HEK293T (cell line): ENCODE data around the gene SYT7.

Source experiments
- ARNT ChIP-seq: fragments of 450-650 bp; IDR thresholded peaks from 2 replicates; pipeline ENCODE4 v1.6.1; 2017; ENCODE audit warnings: mild to moderate bottlenecking
- BHLHE40 ChIP-seq: fragments of 450-650 bp; IDR thresholded peaks from 2 replicates; pipeline ENCODE4 v1.6.1; 2016; ENCODE audit warnings: mild to moderate bottlenecking, moderate library complexity, borderline replicate concordance
- CTBP1 ChIP-seq: fragments of 450-650 bp; IDR thresholded peaks from 2 replicates; pipeline ENCODE4 v1.6.1; 2016; ENCODE audit warnings: borderline replicate concordance
- FOXA1 ChIP-seq: fragments of 450-650 bp; IDR thresholded peaks from 2 replicates; pipeline ENCODE4 v1.6.1; 2016; ENCODE audit warnings: mild to moderate bottlenecking
- FOXM1 ChIP-seq: fragments of 450-650 bp; IDR thresholded peaks from 2 replicates; pipeline ENCODE4 v1.6.1; 2017; ENCODE audit warnings: mild to moderate bottlenecking, borderline replicate concordance
- HDGF ChIP-seq: fragments of 450-650 bp; IDR thresholded peaks from 2 replicates; pipeline ENCODE4 v1.6.1; 2017; ENCODE audit warnings: antibody characterized with exemption, borderline replicate concordance
- L3MBTL2 ChIP-seq: fragments of 450-650 bp; conservative IDR thresholded peaks from 2 replicates; pipeline ENCODE4 v1.6.1; 2016; ENCODE audit warnings: mild to moderate bottlenecking
- NFRKB ChIP-seq: fragments of 450-650 bp; IDR thresholded peaks from 2 replicates; pipeline ENCODE4 v1.6.1; 2016; ENCODE audit warnings: mild to moderate bottlenecking, moderate library complexity
- SP1 ChIP-seq: fragments of 450-650 bp; IDR thresholded peaks from 2 replicates; pipeline ENCODE4 v1.6.1; 2017
- TARDBP ChIP-seq: fragments of 450-650 bp; IDR thresholded peaks from 2 replicates; pipeline ENCODE4 v1.6.1; 2016
- ZNF384 ChIP-seq: fragments of 450-650 bp; IDR thresholded peaks from 2 replicates; pipeline ENCODE4 v1.6.1; 2016
- TF ChIP-seq, protein P1 (sequence below): fragments of 450-650 bp; IDR thresholded peaks from 2 replicates; pipeline ENCODE4 v1.6.1; 2016

DNA sequence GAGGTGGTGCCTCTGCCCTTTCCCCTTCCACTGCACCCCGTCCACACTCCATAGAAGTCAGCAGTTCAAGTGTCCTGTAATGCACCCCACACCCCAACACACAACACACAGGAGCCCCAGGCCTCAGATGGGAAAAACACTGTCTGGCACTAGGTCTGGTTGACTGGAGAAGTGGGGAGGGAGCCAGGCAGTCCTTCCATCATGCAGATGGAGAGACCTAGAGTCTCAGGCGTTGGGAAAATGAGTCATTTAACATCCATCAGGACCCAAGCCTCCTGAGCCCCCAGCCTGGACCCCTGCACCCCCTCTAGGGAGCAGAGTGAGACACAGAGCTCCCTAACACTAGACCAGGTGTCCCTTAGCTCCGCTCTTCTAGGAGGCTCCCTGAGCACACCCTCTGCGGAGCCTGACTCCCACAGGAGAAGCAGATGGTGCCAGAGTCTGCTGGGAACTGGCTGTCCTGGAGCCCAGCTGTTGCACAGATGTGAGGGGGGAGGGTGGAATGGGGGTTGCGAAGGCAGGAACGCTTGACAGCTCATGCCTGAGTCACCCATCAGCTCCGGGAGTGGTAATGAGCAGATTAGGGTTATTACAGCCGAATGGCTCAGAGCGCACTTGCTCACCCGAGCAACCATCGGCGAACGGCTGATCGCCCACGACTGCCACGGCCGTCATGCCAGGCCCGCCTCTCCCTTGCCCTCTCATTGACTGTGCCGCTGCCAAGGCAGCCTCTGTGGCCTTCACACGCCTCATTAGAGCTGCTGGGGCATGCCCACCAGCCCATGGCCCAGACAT is 22.1 kb upstream of the SYT7 start:
- TF ChIP-seq FOXM1 (no peak), BHLHE40 (no peak), ARNT (no peak), FOXA1 (no peak), TARDBP (no peak), HDGF (no peak), SP1 (no peak), L3MBTL2 (no peak), ZNF384 (no peak), NFRKB (no peak), CTBP1 (no peak)
- TF ChIP-seq, protein P1, sequence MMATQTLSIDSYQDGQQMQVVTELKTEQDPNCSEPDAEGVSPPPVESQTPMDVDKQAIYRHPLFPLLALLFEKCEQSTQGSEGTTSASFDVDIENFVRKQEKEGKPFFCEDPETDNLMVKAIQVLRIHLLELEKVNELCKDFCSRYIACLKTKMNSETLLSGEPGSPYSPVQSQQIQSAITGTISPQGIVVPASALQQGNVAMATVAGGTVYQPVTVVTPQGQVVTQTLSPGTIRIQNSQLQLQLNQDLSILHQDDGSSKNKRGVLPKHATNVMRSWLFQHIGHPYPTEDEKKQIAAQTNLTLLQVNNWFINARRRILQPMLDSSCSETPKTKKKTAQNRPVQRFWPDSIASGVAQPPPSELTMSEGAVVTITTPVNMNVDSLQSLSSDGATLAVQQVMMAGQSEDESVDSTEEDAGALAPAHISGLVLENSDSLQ, result no peak
